ENCODE measurements around the gene TMEM186.
A peak's percentile ranks its signal among the peaks of the same experiment; 100 is the strongest.

The TMEM186 gene

GRCh38 chr16:8819411-8820034 lies 22.1 kb upstream of the TMEM186 start:
- Histone ChIP-seq H3K4me1 (ENCODE audit: insufficient read depth, low read length, poor library complexity, severe bottlenecking) (peaks cover 12% of the 10 kb centered on the region), H3K9me3 (ENCODE audit: insufficient read depth, low read depth, low read length) (no peaks in the 10 kb centered on the region), H3K27me3 (ENCODE audit: insufficient read depth, low read length, poor library complexity, severe bottlenecking) (no peaks in the 10 kb centered on the region), H3K9me2 (replicated peaks; ENCODE audit: low read depth, low read length) (no peaks in the 10 kb centered on the region), H2AFZ (ENCODE audit: low read length) (no peak overlapping the region), H3F3A (ENCODE audit: low read depth) (no peaks in the 10 kb centered on the region), H3K79me2 (ENCODE audit: insufficient read depth, low read length) (no peaks in the 10 kb centered on the region), H3K9ac (ENCODE audit: low read depth, low read length, poor library complexity, severe bottlenecking) (no peak overlapping the region), H3K4me2 (ENCODE audit: low read depth, low read length, poor library complexity, severe bottlenecking) (no peak overlapping the region), H3K4me3 (ENCODE audit: low read length, poor library complexity, severe bottlenecking) (no peak overlapping the region), H4K20me1 (ENCODE audit: insufficient read depth, low read length, poor library complexity, severe bottlenecking) (no peaks in the 10 kb centered on the region), H3K36me3 (ENCODE audit: insufficient read depth, low read length) (peaks cover 8% of the 10 kb centered on the region; the same call in 1 of the 2 replicates)
- TF ChIP-seq EZH2phosphoT487 (IDR thresholded peaks at IDR 0.05; ENCODE audit: borderline replicate concordance) (no peak), CTCF (conservative IDR thresholded peaks at IDR 0.05; ENCODE audit: low read length) (no peak)

- peaks cover 12% of the 10 kb centered on the region for H3K4me1 ChIP-seq (ENCODE audit: insufficient read depth, low read length, poor library complexity, severe bottlenecking)
- no peaks in the 10 kb centered on the region for H3K27me3 ChIP-seq (ENCODE audit: insufficient read depth, low read length, poor library complexity, severe bottlenecking)
- no peaks in the 10 kb centered on the region for H3F3A ChIP-seq (ENCODE audit: low read depth)
- TF ChIP-seq EZH2phosphoT487 (IDR thresholded peaks at IDR 0.05; ENCODE audit: borderline replicate concordance) (no peak), CTCF (conservative IDR thresholded peaks at IDR 0.05; ENCODE audit: low read length) (no peak)
- no peaks in the 10 kb centered on the region for H3K9me2 ChIP-seq (replicated peaks; ENCODE audit: low read depth, low read length)
- H3K9me3 ChIP-seq (ENCODE audit: insufficient read depth, low read depth, low read length): no peaks in the 10 kb centered on the region
- H3K79me2 ChIP-seq (ENCODE audit: insufficient read depth, low read length): no peaks in the 10 kb centered on the region
- H3K36me3 ChIP-seq (ENCODE audit: insufficient read depth, low read length): peaks cover 11% of the 10 kb centered on the region; the same call in 1 of the 2 replicates
- H4K20me1 ChIP-seq (ENCODE audit: insufficient read depth, low read length, poor library complexity, severe bottlenecking): no peaks in the 10 kb centered on the region
- no peak overlapping the region for H3K4me2 ChIP-seq (ENCODE audit: low read depth, low read length, poor library complexity, severe bottlenecking)
- H3K9ac ChIP-seq (ENCODE audit: low read depth, low read length, poor library complexity, severe bottlenecking): no peak overlapping the region
- no peak overlapping the region for H2AFZ ChIP-seq (ENCODE audit: low read length)
- H3K4me3 ChIP-seq (ENCODE audit: low read length, poor library complexity, severe bottlenecking): no peak overlapping the region
These were observed 21.2 kb upstream of the TMEM186 start for GRCh38 chr16:8818504-8819270.

GRCh38 chr16:8816967-8817655 lies 19.7 kb upstream of the TMEM186 start:
- Histone ChIP-seq H3K9me2 (replicated peaks; ENCODE audit: low read depth, low read length) (no peaks in the 10 kb centered on the region), H3K4me2 (ENCODE audit: low read depth, low read length, poor library complexity, severe bottlenecking) (peak overlapping the region; percentile 63), H4K20me1 (ENCODE audit: insufficient read depth, low read length, poor library complexity, severe bottlenecking) (no peaks in the 10 kb centered on the region), H3F3A (ENCODE audit: low read depth) (no peaks in the 10 kb centered on the region), H3K9ac (ENCODE audit: low read depth, low read length, poor library complexity, severe bottlenecking) (no peak overlapping the region), H3K4me3 (ENCODE audit: low read length, poor library complexity, severe bottlenecking) (peak overlapping the region; percentile 25), H3K9me3 (ENCODE audit: insufficient read depth, low read depth, low read length) (no peaks in the 10 kb centered on the region), H2AFZ (ENCODE audit: low read length) (no peak overlapping the region), H3K27me3 (ENCODE audit: insufficient read depth, low read length, poor library complexity, severe bottlenecking) (no peaks in the 10 kb centered on the region), H3K4me1 (ENCODE audit: insufficient read depth, low read length, poor library complexity, severe bottlenecking) (peaks cover 12% of the 10 kb centered on the region), H3K36me3 (ENCODE audit: insufficient read depth, low read length) (peaks cover 25% of the 10 kb centered on the region; the same call in 1 of the 2 replicates), H3K79me2 (ENCODE audit: insufficient read depth, low read length) (no peaks in the 10 kb centered on the region)
- TF ChIP-seq CTCF (conservative IDR thresholded peaks at IDR 0.05; ENCODE audit: low read length): no peak
- TF ChIP-seq EZH2phosphoT487 (IDR thresholded peaks at IDR 0.05; ENCODE audit: borderline replicate concordance): no peak

Data from Loucy (cell line).